Measurements from ENCODE around the gene ZNF692.
A peak's percentile ranks its signal among the peaks of the same experiment; 100 is the strongest.
"Not testable (repeated sequence)": the region's sequence is repeated elsewhere in the genome, so short reads cannot be mapped to it uniquely, and the experiment has no call there.

Gene ZNF692

GRCh38 chr1:248837045-248837780 lies 21.7 kb downstream of the ZNF692 start:
- DNase-seq (ENCODE audit: low read depth), result no peak

GRCh38 chr1:248834343-248834940 lies 24.4 kb downstream of the ZNF692 start:
- H3K4me3 ChIP-seq (ENCODE audit: low read length), result no peak overlapping the region
- DNase-seq (ENCODE audit: low read depth), result no peak
- no peak for TF ChIP-seq CTCF (conservative IDR thresholded peaks at IDR 0.05; ENCODE audit: low read depth, low read length)

More at GRCh38 chr1:248837045-248837780, 21.7 kb downstream of the ZNF692 start:
- no peak for TF ChIP-seq CTCF (conservative IDR thresholded peaks at IDR 0.05; ENCODE audit: low read depth, low read length)
- H3K4me3 ChIP-seq (ENCODE audit: low read length), result peak overlapping the region; percentile 77

- no peak for TF ChIP-seq CTCF (conservative IDR thresholded peaks at IDR 0.05; ENCODE audit: low read depth, low read length)
- no peak overlapping the region for H3K4me3 ChIP-seq (ENCODE audit: low read length)
- no peak for DNase-seq (ENCODE audit: low read depth)
Observed at GRCh38 chr1:248831842-248832241, 27.0 kb downstream of the ZNF692 start.

GRCh38 chr1:248830718-248831017 lies 28.2 kb downstream of the ZNF692 start:
- not testable (repeated sequence) for DNase-seq (ENCODE audit: low read depth); H3K4me3 ChIP-seq (ENCODE audit: low read length)

- no peak for TF ChIP-seq CTCF (conservative IDR thresholded peaks at IDR 0.05; ENCODE audit: low read depth, low read length)
- peak; percentile 8 for DNase-seq (ENCODE audit: low read depth)
- H3K4me3 ChIP-seq (ENCODE audit: low read length), result no peak overlapping the region
Observed at GRCh38 chr1:248828845-248829244, 30.0 kb downstream of the ZNF692 start.

GRCh38 chr1:248825909-248826760 lies 32.8 kb downstream of the ZNF692 start, which contains the start of gene SH3BP5L:
Gene SH3BP5L, minus strand, starts transcription at chr1:248825915. Its CDS starts 980 bp downstream, at chr1:248824935.
- DNase-seq (ENCODE audit: low read depth), result peak; percentile 87
- peak; percentile 82 for TF ChIP-seq CTCF (conservative IDR thresholded peaks at IDR 0.05; ENCODE audit: low read depth, low read length)
- H3K4me3 ChIP-seq (ENCODE audit: low read length), result peak within 1 kb of the TSS; percentile 92

- no peak for TF ChIP-seq CTCF (conservative IDR thresholded peaks at IDR 0.05; ENCODE audit: low read depth, low read length)
- peak overlapping the region; percentile 92 for H3K4me3 ChIP-seq (ENCODE audit: low read length)
- no peak for DNase-seq (ENCODE audit: low read depth)
Observed at GRCh38 chr1:248825573-248825908, 33.3 kb downstream of the ZNF692 start.

Data from retinal pigment epithelial cell (primary cell).